Adrenal gland (tissue), 12 donors: Measurements from ENCODE around the gene S100A11. TPM values are rescaled to one million over a fixed set of nuclear protein-coding genes. Genes with fewer than 3 reads are reported as not detected.

Source experiments
- DNase-seq, 7 donors: peaks; one replicate each; pipeline ENCODE4 v3.0.0-alpha.2; 2019 to 2020
- H3K27ac ChIP-seq, 5 donors: fragments of 200-600 bp; sonication (generic) in 4 of 5; 1 replicate in 3 of 5; 2 replicates in 2 of 5; pipeline versions ENCODE4 v1.5.1 to v1.8.0; 2016 to 2020; ENCODE audit warnings: mild to moderate bottlenecking in 1 of 5
- H3K27me3 ChIP-seq: fragments of 200-600 bp; 2 replicates; pipeline ENCODE4 v1.8.0; 2021
- H3K36me3 ChIP-seq, 2 donors: fragments of 200-600 bp; replicated peaks in 1 of 2; 1 replicate in 1 of 2; 2 replicates in 1 of 2; pipeline versions ENCODE4 v1.5.1 to v1.8.0; 2018 to 2022
- H3K4me1 ChIP-seq, 2 donors: fragments of 200-600 bp; replicated peaks in 1 of 2; 1 replicate in 1 of 2; 2 replicates in 1 of 2; pipeline versions ENCODE4 v1.5.1 to v1.8.0; 2018 to 2021
- H3K4me3 ChIP-seq, 4 donors: fragments of 200-600 bp; sonication (generic) in 3 of 4; one replicate each; pipeline ENCODE4 v1.5.1; 2016 to 2018
- H3K9me3 ChIP-seq, 3 donors: fragments of 200-600 bp; sonication (generic) in 1 of 3; replicated peaks in 1 of 3; 1 replicate in 2 of 3; 2 replicates in 1 of 3; pipeline versions ENCODE4 v1.5.1 to v1.8.0; 2016 to 2021
- POLR2A ChIP-seq, 2 donors: fragments of 450-650 bp; IDR thresholded peaks; one replicate each; pipeline ENCODE4 v1.6.1; 2017; ENCODE audit warnings: antibody characterized with exemption in 2 of 2, mild to moderate bottlenecking in 2 of 2, moderate library complexity in 1 of 2
- WGBS, 4 donors: extraction: QIAGEN DNeasy Blood & Tissue Kit in 2 of 4; methylation state at CpG; one replicate each; pipeline versions ENCODE4 v1.1.5 to v1.1.7; 2013 to 2017; 5-methylcytosine and 5-hydroxymethylcytosine counted together
- intact Hi-C, 2 donors: fragments of 100-400 bp; cut with DNase I; formaldehyde crosslinking; loops; one replicate each; pipeline versions ENCODE4 v1.14.1 to v1.15.0; 2022 to 2023
- polyA plus RNA-seq, 3 donors: library from polyadenylated mRNA; stranded (reverse); fragments of 200-250 nt in 2 of 3; fragments of 350-450 nt in 1 of 3; fragmentation: Illumina TruSeq in 1 of 3; extraction: RNeasy Lipid Tissue Mini Kit (QIAGEN cat#74804) in 1 of 3; gene quantifications; one replicate each; pipeline ENCODE4 v1.2.3, GENCODE V29; 2013 to 2014
- total RNA-seq, 9 donors: library from RNA; depleted of rRNA in 4 of 9; stranded (reverse); fragments of >200 nt in 4 of 9; fragments of 120-200 nt in 1 of 9; fragmentation: NEBNext Ultra II Directional in 1 of 9; extraction: Animal tissue kit (Norgen Biotek cat#: 25700) in 1 of 9; gene quantifications; one replicate each; pipeline versions ENCODE4 v1.1.0 to v1.2.4, GENCODE V29; 2013 to 2023
- TF ChIP-seq, protein P1 (sequence below), 6 experiments: fragments of 450-650 bp in 4 of 6; fragments of 200-600 bp in 2 of 6; sonication (generic) in 1 of 6; IDR thresholded peaks; 1 replicate in 5 of 6; 2 replicates in 1 of 6; pipeline versions ENCODE4 v1.5.1 to v1.8.0; 2016 to 2021; ENCODE audit warnings: antibody characterized with exemption in 6 of 6, mild to moderate bottlenecking in 2 of 6, moderate library complexity in 1 of 6
- donor health status: healthy with polysubstance abuse.
- donor health status: Bipolar disorder and iron deficiency.
- donor health status: DM: yes; HTN: yes; CAD: no.
- donor health status: DM: no; HTN: no; CAD: no.
- donor health status: DM: no; HTN: no; CAD: no.
- donor health status: DM: yes; HTN: yes; CAD: no.

S100A11 gene
- total and polyA plus RNA-seq, 12 donors: 66.8 to 1,160 (median 156) TPM

DNA sequence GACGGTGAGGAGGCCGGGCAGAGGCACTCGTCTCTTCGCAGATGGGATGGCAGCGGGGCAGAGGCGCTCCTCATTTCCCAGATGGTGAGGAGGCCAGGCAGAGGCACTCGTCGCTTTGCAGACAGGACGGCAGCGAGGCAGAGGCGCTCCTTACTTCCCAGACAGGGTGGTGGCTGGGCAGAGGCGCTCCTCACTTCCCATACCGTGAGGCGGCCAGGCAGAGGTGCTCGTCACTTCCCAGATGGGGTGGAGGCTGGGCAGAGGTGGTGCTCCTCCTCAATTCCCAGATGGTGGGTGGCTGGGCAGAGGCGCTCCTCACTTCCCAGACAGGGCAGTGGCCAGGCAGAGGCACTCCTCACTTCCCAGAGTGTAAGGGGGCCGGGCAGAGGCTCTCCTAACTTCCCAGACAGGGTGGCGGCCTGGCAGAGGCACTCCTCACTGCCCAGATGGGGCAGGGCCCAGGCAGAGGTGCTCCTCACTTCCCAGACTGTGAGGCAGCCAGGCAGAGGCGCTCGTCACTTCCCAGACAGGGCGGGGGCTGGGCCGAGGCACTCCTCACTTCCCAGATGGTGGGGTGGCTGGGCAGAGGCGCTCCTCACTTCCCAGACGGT lies 42.1 kb upstream of the S100A11 start:
- no peaks in the 10 kb centered on the region for H3K4me1 ChIP-seq
- no peaks in the 10 kb centered on the region for H3K27me3 ChIP-seq
- 78 to 92% (median 85%) methylated on average over 11 to 24 of the region's 24 CpGs for WGBS, 4 donors
- no peaks in the 10 kb centered on the region for H3K36me3 ChIP-seq
- intact Hi-C loops: no loop called here
- H3K9me3 ChIP-seq: no peaks in the 10 kb centered on the region
- no peak for DNase-seq
- no peak overlapping the region for H3K4me3 ChIP-seq
- H3K27ac ChIP-seq: no peak overlapping the region
- TF ChIP-seq, protein P1, sequence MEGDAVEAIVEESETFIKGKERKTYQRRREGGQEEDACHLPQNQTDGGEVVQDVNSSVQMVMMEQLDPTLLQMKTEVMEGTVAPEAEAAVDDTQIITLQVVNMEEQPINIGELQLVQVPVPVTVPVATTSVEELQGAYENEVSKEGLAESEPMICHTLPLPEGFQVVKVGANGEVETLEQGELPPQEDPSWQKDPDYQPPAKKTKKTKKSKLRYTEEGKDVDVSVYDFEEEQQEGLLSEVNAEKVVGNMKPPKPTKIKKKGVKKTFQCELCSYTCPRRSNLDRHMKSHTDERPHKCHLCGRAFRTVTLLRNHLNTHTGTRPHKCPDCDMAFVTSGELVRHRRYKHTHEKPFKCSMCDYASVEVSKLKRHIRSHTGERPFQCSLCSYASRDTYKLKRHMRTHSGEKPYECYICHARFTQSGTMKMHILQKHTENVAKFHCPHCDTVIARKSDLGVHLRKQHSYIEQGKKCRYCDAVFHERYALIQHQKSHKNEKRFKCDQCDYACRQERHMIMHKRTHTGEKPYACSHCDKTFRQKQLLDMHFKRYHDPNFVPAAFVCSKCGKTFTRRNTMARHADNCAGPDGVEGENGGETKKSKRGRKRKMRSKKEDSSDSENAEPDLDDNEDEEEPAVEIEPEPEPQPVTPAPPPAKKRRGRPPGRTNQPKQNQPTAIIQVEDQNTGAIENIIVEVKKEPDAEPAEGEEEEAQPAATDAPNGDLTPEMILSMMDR (IDR thresholded peaks at IDR 0.05): no peak
- TF ChIP-seq POLR2A (IDR thresholded peaks at IDR 0.05): no peak

DNA sequence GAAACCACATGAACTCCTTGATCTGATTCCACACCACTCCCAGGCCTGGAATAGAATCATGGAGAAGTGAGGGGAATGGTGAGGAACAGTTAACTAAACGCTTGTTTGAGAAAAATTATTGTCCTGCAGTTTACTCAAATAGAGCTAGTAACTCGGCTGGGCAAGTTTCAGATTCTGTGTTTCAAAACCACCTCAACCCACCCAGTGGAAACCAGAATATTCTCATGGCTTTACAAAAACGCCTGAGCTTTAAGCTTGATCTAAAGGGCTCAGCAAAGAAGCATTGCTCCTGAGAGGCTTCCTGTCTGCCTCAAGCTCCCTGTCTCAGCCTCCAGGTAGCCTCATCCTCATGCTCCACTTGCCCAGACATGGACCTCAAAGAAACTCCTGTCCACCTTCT lies 35.5 kb upstream of the S100A11 start:
- TF ChIP-seq POLR2A (IDR thresholded peaks at IDR 0.05): no peak
- TF ChIP-seq, protein P1 (IDR thresholded peaks at IDR 0.05): no peak
- no peaks in the 10 kb centered on the region for H3K9me3 ChIP-seq
- WGBS, 4 donors: 52 to 74% (median 66%) methylated on average over 3 of the region's 3 CpGs
- no peaks in the 10 kb centered on the region for H3K4me1 ChIP-seq
- intact Hi-C loops: no loop called here
- H3K27ac ChIP-seq: no peak overlapping the region
- H3K36me3 ChIP-seq: no peaks in the 10 kb centered on the region
- DNase-seq: no peak
- no peak overlapping the region for H3K4me3 ChIP-seq
- peaks cover 5% of the 10 kb centered on the region for H3K27me3 ChIP-seq

DNA sequence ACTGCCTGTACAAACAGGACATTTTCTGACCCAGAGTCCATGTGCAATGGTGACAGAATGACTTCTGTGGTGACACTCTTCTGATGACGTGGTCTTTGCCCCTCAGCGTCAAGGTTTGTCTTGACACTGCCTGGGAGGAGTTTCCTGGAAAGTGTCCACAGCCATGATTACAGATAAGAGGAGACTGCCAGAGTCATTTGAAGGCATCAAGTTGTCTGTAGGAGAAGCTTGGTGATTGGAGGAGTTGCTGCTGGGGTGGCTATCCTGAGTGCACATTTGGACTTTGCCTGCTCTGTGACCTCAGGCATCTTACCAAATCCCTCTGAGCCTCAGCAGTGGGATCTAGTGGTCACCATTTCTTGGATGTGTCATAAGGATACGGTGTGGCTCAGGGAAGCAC lies 34.3 kb upstream of the S100A11 start:
- no peaks in the 10 kb centered on the region for H3K36me3 ChIP-seq
- peaks cover 5% of the 10 kb centered on the region for H3K27me3 ChIP-seq
- TF ChIP-seq, protein P1 (IDR thresholded peaks at IDR 0.05): no peak
- no peak for TF ChIP-seq POLR2A (IDR thresholded peaks at IDR 0.05)
- WGBS, 4 donors: 74 to 81% (median 78%) methylated on average over 3 of the region's 3 CpGs
- H3K4me1 ChIP-seq: no peaks in the 10 kb centered on the region
- no peak overlapping the region for H3K4me3 ChIP-seq
- H3K27ac ChIP-seq: no peak overlapping the region
- no peaks in the 10 kb centered on the region for H3K9me3 ChIP-seq
- intact Hi-C loops: no loop called here
- no peak for DNase-seq

DNA sequence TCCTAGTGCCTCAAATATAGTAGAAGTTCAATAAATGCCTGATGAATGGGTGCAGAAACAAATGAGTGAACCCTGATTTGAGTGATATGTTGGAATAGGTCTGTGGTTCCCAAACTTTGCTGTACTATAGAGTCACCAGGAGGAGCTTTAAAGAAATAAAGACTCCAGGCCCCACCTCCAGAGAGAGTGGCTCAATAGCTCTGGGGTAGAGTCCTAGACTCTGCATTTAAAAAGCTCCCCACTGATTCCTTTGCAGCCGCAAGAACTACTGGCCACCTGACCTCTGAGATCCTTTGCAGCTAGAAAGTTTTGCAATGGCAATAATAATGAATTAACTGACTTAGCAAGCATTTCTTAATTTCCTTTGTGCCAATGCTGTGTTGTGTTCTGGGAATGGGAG lies 31.1 kb upstream of the S100A11 start:
- intact Hi-C loops: no loop called here
- WGBS, 4 donors: 22 to 75% (median 63%) methylated on average over 1 of the region's 1 CpG
- Histone ChIP-seq H3K4me3 (no peak overlapping the region), H3K27me3 (peaks cover 5% of the 10 kb centered on the region), H3K27ac (no peak overlapping the region), H3K9me3 (no peaks in the 10 kb centered on the region), H3K4me1 (no peaks in the 10 kb centered on the region), H3K36me3 (no peaks in the 10 kb centered on the region)
- TF ChIP-seq, protein P1 (IDR thresholded peaks at IDR 0.05): no peak
- TF ChIP-seq POLR2A (IDR thresholded peaks at IDR 0.05): no peak
- no peak for DNase-seq
